A673 (cell line): Measurements from ENCODE around the gene MFSD11.

ENCODE experiments used
- EZH2 ChIP-seq: fragments of 200-600 bp; sonication (generic); IDR thresholded peaks from 2 replicates; pipeline ENCODE4 v1.6.1; 2017; ENCODE audit warnings: borderline replicate concordance, low read depth, mild to moderate bottlenecking, mixed read lengths, antibody characterized with exemption, low read length; ENCODE audit not compliant: poor library complexity, severe bottlenecking
- TF ChIP-seq, protein P1 (sequence below): fragments of 300-800, 200-600 bp; sonication (generic); conservative IDR thresholded peaks from 2 replicates; pipeline ENCODE4 v1.5.1; 2017; ENCODE audit warnings: low read depth, mild to moderate bottlenecking, antibody characterized with exemption, low read length, moderate library complexity, mixed read lengths

GRCh38 chr17:76810956-76811355, 73.0 kb downstream of the MFSD11 start:
- no peak for TF ChIP-seq EZH2
- TF ChIP-seq, protein P1, sequence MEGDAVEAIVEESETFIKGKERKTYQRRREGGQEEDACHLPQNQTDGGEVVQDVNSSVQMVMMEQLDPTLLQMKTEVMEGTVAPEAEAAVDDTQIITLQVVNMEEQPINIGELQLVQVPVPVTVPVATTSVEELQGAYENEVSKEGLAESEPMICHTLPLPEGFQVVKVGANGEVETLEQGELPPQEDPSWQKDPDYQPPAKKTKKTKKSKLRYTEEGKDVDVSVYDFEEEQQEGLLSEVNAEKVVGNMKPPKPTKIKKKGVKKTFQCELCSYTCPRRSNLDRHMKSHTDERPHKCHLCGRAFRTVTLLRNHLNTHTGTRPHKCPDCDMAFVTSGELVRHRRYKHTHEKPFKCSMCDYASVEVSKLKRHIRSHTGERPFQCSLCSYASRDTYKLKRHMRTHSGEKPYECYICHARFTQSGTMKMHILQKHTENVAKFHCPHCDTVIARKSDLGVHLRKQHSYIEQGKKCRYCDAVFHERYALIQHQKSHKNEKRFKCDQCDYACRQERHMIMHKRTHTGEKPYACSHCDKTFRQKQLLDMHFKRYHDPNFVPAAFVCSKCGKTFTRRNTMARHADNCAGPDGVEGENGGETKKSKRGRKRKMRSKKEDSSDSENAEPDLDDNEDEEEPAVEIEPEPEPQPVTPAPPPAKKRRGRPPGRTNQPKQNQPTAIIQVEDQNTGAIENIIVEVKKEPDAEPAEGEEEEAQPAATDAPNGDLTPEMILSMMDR: no peak
